GM12892 (cell line): ENCODE results near the gene RAB4A.

Experiments
- POLR2A ChIP-seq: IDR thresholded peaks from 2 replicates; pipeline ENCODE4 v1.6.1; 2011; ENCODE audit warnings: low read depth, low read length, control low read depth
- POLR2AphosphoS5 ChIP-seq: IDR thresholded peaks from 2 replicates; pipeline ENCODE4 v1.6.1; 2011; ENCODE audit warnings: low read depth, low read length, control low read depth
- TAF1 ChIP-seq: IDR thresholded peaks from 2 replicates; pipeline ENCODE4 v1.6.1; 2011; ENCODE audit warnings: low read depth, mild to moderate bottlenecking, control low read depth, low read length, borderline replicate concordance

- TF ChIP-seq TAF1 (no peak), POLR2A (no peak), POLR2AphosphoS5 (no peak)
Observed at GRCh38 chr1:229303855-229304254, 32.9 kb downstream of the RAB4A start.
